Activated CD4-positive, alpha-beta T cell treated with anti-CD3 and anti-CD28 coated beads for 36 hours (primary cell): Measurements from ENCODE around the gene SERPING1. TPM values are rescaled to one million over a fixed set of nuclear protein-coding genes. Genes with fewer than 3 reads are reported as not detected.

ENCODE experiments used
- ATAC-seq: fragments of 200-7000 bp; cut with Tn5 transposase; one replicate; pipeline ENCODE4 v1.10.0; 2021; ENCODE audit warnings: mild to moderate bottlenecking, moderate library complexity
- CTCF ChIA-PET: fragments of 350-600 bp; sonication (Branson Sonifier 250); formaldehyde crosslinking; loops from one replicate; lab custom pipeline; 2021; ENCODE audit warnings: antibody characterized with exemption; lab: Charles Lee
- POLR2A ChIA-PET: fragments of 350-600 bp; sonication (Branson Sonifier 250); formaldehyde crosslinking; loops from one replicate; lab custom pipeline; 2021; ENCODE audit warnings: antibody characterized with exemption, inconsistent platforms; lab: Charles Lee
- DNase-seq: peaks from one replicate; pipeline ENCODE4 v3.0.0-alpha.2; 2020
- H3K27ac Mint-ChIP-seq: one replicate; pipeline ENCODE4 v1.8.0; 2021; ENCODE audit warnings: mixed read lengths
- H3K27me3 Mint-ChIP-seq: one replicate; pipeline ENCODE4 v1.8.0; 2021; ENCODE audit warnings: mixed read lengths
- H3K36me3 Mint-ChIP-seq: one replicate; pipeline ENCODE4 v1.8.0; 2021; ENCODE audit warnings: low read depth, mixed read lengths
- H3K4me1 Mint-ChIP-seq: one replicate; pipeline ENCODE4 v1.8.0; 2021; ENCODE audit warnings: mixed read lengths
- H3K4me3 Mint-ChIP-seq: one replicate; pipeline ENCODE4 v1.8.0; 2021; ENCODE audit warnings: mild to moderate bottlenecking, moderate library complexity, mixed read lengths
- H3K9me3 Mint-ChIP-seq: one replicate; pipeline ENCODE4 v1.8.0; 2021; ENCODE audit warnings: low read depth, mixed read lengths
- intact Hi-C, 2 experiments: fragments of 100-400 bp; cut with DNase I in 1 of 2; cut with micrococcal nuclease in 1 of 2; formaldehyde crosslinking; loops; one replicate each; pipeline versions ENCODE4 v1.14.2 to v1.15.1; 2022 to 2024; cut with DNase I, micrococcal nuclease
- total RNA-seq, 2 experiments: library from RNA; stranded (reverse); gene quantifications; one replicate each; pipeline ENCODE4 v1.2.3, GENCODE V29; 2021

SERPING1 gene
- total RNA-seq, 2 experiments from 2014 or later = 0.51 to 0.87 TPM

DNA sequence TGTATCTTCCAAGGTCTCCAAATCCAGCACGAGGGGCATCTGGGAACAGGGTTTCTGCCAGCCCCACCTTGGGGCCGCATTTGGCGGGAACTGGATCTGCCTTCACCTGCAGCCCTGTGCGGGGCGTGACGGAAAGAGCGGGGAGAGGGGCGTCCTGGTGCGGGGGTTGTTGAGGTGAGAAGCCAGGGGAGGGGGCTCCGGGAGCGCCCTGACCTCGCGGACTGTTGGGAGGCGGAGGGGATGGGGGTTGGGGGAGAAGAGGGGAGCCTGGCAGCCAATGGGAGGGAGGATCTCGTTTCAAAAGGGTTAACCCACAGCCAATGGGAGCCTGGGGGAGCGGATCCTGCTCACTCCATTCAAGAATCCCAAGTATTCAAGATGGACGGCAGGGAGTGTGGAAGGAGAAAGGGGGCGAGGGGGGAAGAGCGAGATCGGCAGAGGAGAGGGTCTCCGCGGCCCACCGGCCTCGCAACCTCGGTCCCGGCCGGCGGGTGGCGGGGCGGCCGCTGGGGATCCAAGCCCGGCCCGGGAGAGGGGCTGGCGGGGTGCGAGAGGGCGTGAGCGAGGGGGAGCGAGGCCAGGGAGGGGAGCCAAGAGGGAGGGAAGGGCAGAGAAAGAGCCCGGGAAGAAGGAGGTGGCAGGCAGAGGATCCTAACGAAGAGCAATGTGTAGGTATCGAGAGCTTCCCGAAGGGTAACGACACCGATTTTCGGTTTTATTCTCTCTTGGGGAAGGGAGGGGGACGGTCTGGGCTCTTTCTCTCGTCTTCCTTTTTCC, 40.7 kb downstream of the SERPING1 start:
- ChIA-PET CTCF (interaction anchor here (0.7 to 7.3 kb wide), 4 partner anchors 11 to 145 kb away, joined by 3 to 80 read pairs (median 7); no protein-coding TSS in a partner anchor), POLR2A (no interaction called here)
- Mint-ChIP-seq H3K36me3 (no peaks in the 10 kb centered on the region), H3K4me1 (peaks cover 10% of the 10 kb centered on the region), H3K4me3 (peak overlapping the region; percentile 82), H3K27me3 (peaks cover 11% of the 10 kb centered on the region), H3K9me3 (no peaks in the 10 kb centered on the region), H3K27ac (peak overlapping the region; percentile 42)
- intact Hi-C loops = no loop called here
- ATAC-seq (peak; percentile 60), DNase-seq (peak; percentile 41)

DNA sequence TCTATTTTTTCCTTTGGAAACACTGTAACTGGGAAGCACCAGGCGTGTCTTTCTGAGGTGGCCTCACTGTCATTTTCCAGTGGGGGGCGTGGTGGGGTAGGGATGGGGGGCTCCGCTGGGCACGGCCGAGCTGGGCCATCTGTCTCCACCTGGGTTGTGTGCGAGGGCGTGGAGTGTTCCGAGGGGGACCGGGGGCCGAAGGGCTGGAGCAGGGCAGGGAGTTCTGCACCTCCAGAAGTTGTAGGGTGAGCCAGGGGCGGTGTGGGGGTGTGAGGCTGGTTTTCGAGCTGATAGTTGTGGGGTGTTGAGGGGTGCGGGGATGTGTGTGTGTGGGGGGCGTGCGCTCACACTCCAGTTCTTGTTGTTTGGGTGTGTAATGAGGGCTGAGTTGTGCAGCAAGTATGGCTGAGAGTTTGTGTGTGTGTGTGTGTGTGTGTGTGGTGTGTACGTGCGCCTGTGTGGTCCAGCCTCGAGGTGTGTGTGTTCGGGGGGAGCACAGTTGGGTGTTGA, 41.4 kb downstream of the SERPING1 start:
- ChIA-PET CTCF (interaction anchor here (0.7 to 7.3 kb wide), 7 partner anchors 10 to 293 kb away, joined by 3 to 118 read pairs (median 5); partner anchors contain the start of gene UBE2L6), POLR2A (no interaction called here)
- ATAC-seq = peak; percentile 17
- no peaks in the 10 kb centered on the region for H3K36me3 Mint-ChIP-seq
- peak overlapping the region; percentile 82 for H3K4me3 Mint-ChIP-seq
- no peak overlapping the region for H3K27ac Mint-ChIP-seq
- intact Hi-C loops = no loop called here
- DNase-seq = peak; percentile 40
- peaks cover 10% of the 10 kb centered on the region for H3K4me1 Mint-ChIP-seq
- H3K27me3 Mint-ChIP-seq = peaks cover 18% of the 10 kb centered on the region
- no peaks in the 10 kb centered on the region for H3K9me3 Mint-ChIP-seq

DNA sequence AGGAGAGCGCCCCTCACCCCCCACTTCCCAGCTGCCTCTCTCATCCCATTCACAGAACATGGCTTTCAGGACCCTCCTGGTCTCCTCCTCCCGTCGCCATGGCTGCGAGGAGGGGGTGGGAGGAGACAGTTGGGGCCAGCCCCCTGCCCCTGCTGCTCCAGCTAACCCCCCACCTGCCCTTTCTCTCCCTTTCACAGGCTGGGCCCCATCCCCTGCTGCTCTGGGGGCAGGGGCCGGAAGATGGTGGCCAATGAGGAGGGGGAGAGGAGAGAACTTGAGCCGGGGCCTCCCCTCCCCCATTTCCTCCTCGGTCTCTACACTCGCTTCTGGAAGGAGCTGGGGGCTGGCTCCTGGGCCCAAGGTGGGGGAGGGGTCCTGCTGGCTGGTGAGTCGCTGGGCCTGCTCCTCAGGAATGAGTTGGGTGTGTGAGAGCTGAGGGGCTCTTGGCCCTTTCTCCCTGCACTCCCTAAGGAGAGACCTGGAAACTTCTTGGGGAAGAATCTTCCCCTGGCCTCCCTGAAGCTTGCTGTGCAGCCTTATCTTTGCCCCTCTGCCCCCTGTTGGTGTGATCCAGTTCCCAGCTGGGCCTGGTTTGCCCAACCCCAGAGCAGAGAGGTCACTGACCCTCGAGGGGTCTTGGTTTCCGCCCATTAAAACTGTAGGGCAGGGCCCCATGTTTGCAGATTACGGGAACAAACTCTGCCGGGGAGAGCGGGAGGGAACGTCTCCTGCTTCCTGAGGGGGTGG, 42.0 kb downstream of the SERPING1 start:
- POLR2A ChIA-PET = interaction anchor here (0.6 kb wide), 1 partner anchor 37 kb away, joined by 5 read pairs; no protein-coding TSS in a partner anchor
- H3K27me3 Mint-ChIP-seq = peaks cover 14% of the 10 kb centered on the region
- H3K4me3 Mint-ChIP-seq = peak overlapping the region; percentile 82
- peaks cover 10% of the 10 kb centered on the region for H3K4me1 Mint-ChIP-seq
- DNase-seq (peak; percentile 42), ATAC-seq (peak; percentile 27)
- no peak overlapping the region for H3K27ac Mint-ChIP-seq
- no peaks in the 10 kb centered on the region for H3K36me3 Mint-ChIP-seq
- intact Hi-C loops = loop anchor here in 1 of 2 experiments (2.0 kb wide), 2 partner anchors 147 to 295 kb away; no protein-coding TSS in a partner anchor
- H3K9me3 Mint-ChIP-seq = no peaks in the 10 kb centered on the region
- CTCF ChIA-PET = interaction anchor here (0.7 to 7.3 kb wide), 15 partner anchors 8 to 799 kb away, joined by 3 to 118 read pairs (median 9); partner anchors contain the start of genes CLP1 and UBE2L6

GRCh38 chr11:57640068-57640800, 42.7 kb downstream of the SERPING1 start:
- Mint-ChIP-seq H3K9me3 (no peaks in the 10 kb centered on the region), H3K4me3 (no peak overlapping the region), H3K4me1 (peaks cover 10% of the 10 kb centered on the region), H3K36me3 (no peaks in the 10 kb centered on the region), H3K27me3 (peaks cover 12% of the 10 kb centered on the region), H3K27ac (no peak overlapping the region)
- ChIA-PET POLR2A (interaction anchor here (0.6 to 0.7 kb wide), 2 partner anchors 20 to 38 kb away, joined by 3 to 5 read pairs; no protein-coding TSS in a partner anchor), CTCF (interaction anchor here (0.5 to 7.3 kb wide), 27 partner anchors 9 to 799 kb away, joined by 3 to 118 read pairs (median 5); partner anchors contain the start of genes CLP1, SLC43A1, SLC43A3 and UBE2L6)
- ATAC-seq = no peak
- intact Hi-C loops = loop anchor here in 1 of 2 experiments (2.0 kb wide), 2 partner anchors 147 to 295 kb away; no protein-coding TSS in a partner anchor
- DNase-seq = no peak

DNA sequence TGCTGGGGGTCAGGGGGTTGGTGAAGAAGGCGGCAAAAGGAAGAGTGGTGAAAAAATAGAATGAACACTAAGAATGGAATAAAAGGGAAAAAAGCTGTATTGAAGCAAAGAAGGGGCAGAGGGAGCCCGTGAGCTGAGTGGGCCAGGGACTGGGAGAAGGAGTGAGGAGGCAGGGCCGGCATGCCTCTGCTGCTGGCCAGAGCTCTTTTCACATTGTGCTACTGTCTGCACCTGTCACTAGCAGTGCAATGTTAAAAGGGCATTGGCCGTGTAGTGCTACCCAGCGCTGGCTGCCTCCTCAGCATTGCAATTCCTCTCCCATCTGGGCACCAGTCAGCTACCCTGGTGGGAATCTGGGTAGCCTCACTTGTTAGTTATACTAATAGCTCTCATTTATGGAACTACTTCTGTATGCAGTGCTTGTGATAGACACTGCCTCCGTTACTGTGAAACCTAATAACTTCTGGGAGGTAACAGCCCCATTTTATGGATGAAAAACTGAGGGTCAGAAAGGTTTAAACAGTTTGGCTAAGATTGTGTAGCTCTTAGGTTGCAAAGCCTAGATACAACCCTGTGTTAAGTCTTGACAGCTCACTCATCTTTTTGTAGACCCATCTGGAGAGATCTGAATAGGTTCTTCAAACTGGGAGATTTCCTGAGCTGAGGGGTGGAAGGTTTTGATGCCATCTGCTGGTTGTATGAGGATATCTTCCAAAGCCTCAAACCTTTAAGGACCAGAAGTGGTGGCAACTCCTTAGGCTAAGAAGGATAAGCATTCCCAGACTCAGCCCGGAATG, 43.7 kb downstream of the SERPING1 start:
- no peak overlapping the region for H3K27ac Mint-ChIP-seq
- intact Hi-C loops = loop anchor here (1.0 to 2.0 kb wide), 4 partner anchors 73 to 296 kb away; no protein-coding TSS in a partner anchor
- DNase-seq (peak; percentile 39), ATAC-seq (peak; percentile 31)
- CTCF ChIA-PET = interaction anchor here (0.5 to 7.3 kb wide), 28 partner anchors 10 to 296 kb away, joined by 3 to 118 read pairs (median 5); partner anchors contain the start of genes CLP1, SLC43A1, SLC43A3 and TIMM10
- H3K9me3 Mint-ChIP-seq = no peaks in the 10 kb centered on the region
- peaks cover 10% of the 10 kb centered on the region for H3K4me1 Mint-ChIP-seq
- POLR2A ChIA-PET = interaction anchor here (0.7 kb wide), 1 partner anchor 73 kb away, joined by 3 read pairs; the partner anchor contains the start of gene UBE2L6
- H3K27me3 Mint-ChIP-seq = peaks cover 21% of the 10 kb centered on the region
- H3K4me3 Mint-ChIP-seq = no peak overlapping the region
- H3K36me3 Mint-ChIP-seq = no peaks in the 10 kb centered on the region

- peaks cover 42% of the 10 kb centered on the region for H3K27me3 Mint-ChIP-seq
- intact Hi-C loops = loop anchor here (1.0 kb wide), 2 partner anchors 151 to 187 kb away; no protein-coding TSS in a partner anchor
- no peak overlapping the region for H3K4me3 Mint-ChIP-seq
- ATAC-seq = no peak
- no peaks in the 10 kb centered on the region for H3K9me3 Mint-ChIP-seq
- no peak overlapping the region for H3K27ac Mint-ChIP-seq
- no peak for DNase-seq
- peaks cover 24% of the 10 kb centered on the region for H3K4me1 Mint-ChIP-seq
- CTCF ChIA-PET = interaction anchor here (0.6 to 7.3 kb wide), 28 partner anchors 9 to 200 kb away, joined by 3 to 80 read pairs (median 5); partner anchors contain the start of genes SLC43A1 and UBE2L6
- POLR2A ChIA-PET = interaction anchor here (0.6 kb wide), 1 partner anchor 208 kb away, joined by 4 read pairs; no protein-coding TSS in a partner anchor
- H3K36me3 Mint-ChIP-seq = no peaks in the 10 kb centered on the region
Measured at GRCh38 chr11:57643802-57644201, 46.3 kb downstream of the SERPING1 start.

DNA sequence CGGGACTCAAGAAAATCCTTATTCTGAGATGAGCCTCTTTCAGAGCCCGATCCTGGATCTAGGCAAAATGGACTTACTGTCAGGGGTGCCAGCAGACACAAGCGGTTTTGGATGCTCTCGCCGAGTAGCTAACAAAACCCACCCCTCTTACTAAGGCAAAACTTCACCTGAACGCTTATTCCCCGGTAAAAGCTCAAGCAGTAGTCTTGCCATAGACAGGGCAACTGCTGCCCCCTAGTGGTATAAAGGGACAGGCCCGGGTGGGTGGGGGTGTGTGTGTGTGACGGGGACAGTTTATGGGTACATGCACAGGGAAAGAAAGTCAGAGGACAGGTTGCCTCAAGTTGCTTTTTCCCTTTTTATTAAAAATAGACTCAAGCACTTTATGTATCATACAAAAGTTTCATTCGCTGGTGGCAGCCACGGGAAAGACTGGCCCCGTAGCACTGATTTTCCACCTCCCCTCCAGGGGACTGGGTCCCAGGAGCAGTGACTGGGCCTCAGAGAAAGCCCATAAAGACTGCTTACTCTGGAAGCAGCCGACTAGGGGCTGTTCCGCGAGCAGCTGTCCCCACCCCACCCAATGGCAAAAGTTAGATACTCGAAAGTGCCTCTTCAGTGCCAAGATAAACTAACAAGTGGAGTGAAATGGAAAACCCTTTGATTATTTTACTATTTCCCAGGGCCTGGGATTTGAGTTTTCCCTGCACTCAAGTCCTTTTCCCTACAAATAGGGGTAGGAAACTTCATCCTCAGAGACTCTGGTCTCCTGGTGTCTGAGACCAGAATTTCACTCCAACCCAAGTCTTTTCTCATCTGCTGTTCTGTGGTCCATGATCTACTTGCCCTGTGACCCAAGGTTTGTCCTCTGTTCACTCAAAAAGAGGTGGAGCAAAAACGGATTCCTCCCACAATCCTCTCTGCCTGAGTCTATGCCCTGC, 47.5 kb downstream of the SERPING1 start:
- DNase-seq (peak; percentile 93), ATAC-seq (peak; percentile 79)
- CTCF ChIA-PET = interaction anchor here (0.6 to 7.3 kb wide), 33 partner anchors 7 to 299 kb away, joined by 3 to 80 read pairs (median 5); partner anchors contain the start of genes SLC43A1 and UBE2L6
- no peak overlapping the region for H3K4me3 Mint-ChIP-seq
- no peak overlapping the region for H3K27ac Mint-ChIP-seq
- POLR2A ChIA-PET = interaction anchor here (0.6 to 1.6 kb wide), 2 partner anchors 77 to 105 kb away, joined by 3 to 4 read pairs; partner anchors contain the start of gene UBE2L6
- peaks cover 33% of the 10 kb centered on the region for H3K4me1 Mint-ChIP-seq
- no peaks in the 10 kb centered on the region for H3K9me3 Mint-ChIP-seq
- intact Hi-C loops = loop anchor here (1.0 kb wide), 2 partner anchors 152 to 188 kb away; no protein-coding TSS in a partner anchor
- no peaks in the 10 kb centered on the region for H3K36me3 Mint-ChIP-seq
- H3K27me3 Mint-ChIP-seq = peaks cover 47% of the 10 kb centered on the region

DNA sequence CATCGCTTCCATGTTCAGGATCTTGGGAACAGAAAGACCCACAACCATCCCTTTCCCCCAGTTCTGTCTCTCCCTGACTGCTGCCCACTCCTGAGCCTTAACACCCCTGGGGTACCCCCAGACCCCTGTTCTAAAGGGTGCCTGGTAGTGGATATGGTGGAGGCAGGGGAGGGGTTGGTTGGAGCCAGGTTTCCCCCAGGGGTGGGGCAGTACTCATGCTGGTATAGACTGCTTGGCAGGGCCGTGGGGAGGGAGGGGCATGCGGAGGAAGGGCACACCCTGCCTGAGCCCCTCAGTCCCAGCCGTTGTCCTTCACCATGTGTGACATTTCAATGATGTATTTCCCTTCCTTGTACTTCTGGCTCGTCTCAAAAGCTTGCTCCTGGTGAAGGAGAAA, 48.2 kb downstream of the SERPING1 start:
- no peak for ATAC-seq

More for the DNA sequence above, 48.2 kb downstream of the SERPING1 start:
- POLR2A ChIA-PET = interaction anchor here (1.6 kb wide), 1 partner anchor 78 kb away, joined by 4 read pairs; the partner anchor contains the start of gene UBE2L6
- no peak overlapping the region for H3K27ac Mint-ChIP-seq
- no peak overlapping the region for H3K4me3 Mint-ChIP-seq
- H3K36me3 Mint-ChIP-seq = no peaks in the 10 kb centered on the region
- no peaks in the 10 kb centered on the region for H3K9me3 Mint-ChIP-seq
- H3K4me1 Mint-ChIP-seq = peaks cover 35% of the 10 kb centered on the region
- CTCF ChIA-PET = interaction anchor here (1.0 to 2.3 kb wide), 2 partner anchors 76 to 300 kb away, joined by 5 to 61 read pairs; partner anchors contain the start of gene UBE2L6
- no peak for DNase-seq
- peaks cover 47% of the 10 kb centered on the region for H3K27me3 Mint-ChIP-seq
- intact Hi-C loops = no loop called here
